BJ (cell line): ENCODE results near the gene DDRGK1. TPM values are rescaled to one million over a fixed set of nuclear protein-coding genes. Genes with fewer than 3 reads are reported as not detected.
"Not testable (repeated sequence)": the region's sequence is repeated elsewhere in the genome, so short reads cannot be mapped to it uniquely, and the experiment has no call there.

ENCODE experiments used
- CTCF ChIA-PET: fragments of 350-600 bp; formaldehyde crosslinking; extraction: SDS; loops from one replicate; lab custom pipeline; 2021; ENCODE audit warnings: antibody characterized with exemption, inconsistent platforms; lab: Yijun Ruan, JAX
- POLR2A ChIA-PET: fragments of 300-600 bp; sonication (Branson Sonifier 250); formaldehyde crosslinking; extraction: SDS; loops from one replicate; lab custom pipeline; 2021; ENCODE audit warnings: antibody characterized with exemption; lab: Charles Lee
- DNase-seq: peaks from one replicate; pipeline ENCODE4 v3.0.0-alpha.2; 2011; ENCODE audit warnings: low read depth
- H3K27me3 ChIP-seq: 2 replicates; pipeline ENCODE4 v1.6.0; 2011; ENCODE audit warnings: low read length; ENCODE audit not compliant: control insufficient read depth, insufficient read depth
- H3K36me3 ChIP-seq: 2 replicates; pipeline ENCODE4 v1.5.1; 2011; ENCODE audit warnings: low read length; ENCODE audit not compliant: control insufficient read depth, insufficient read depth
- H3K4me3 ChIP-seq: 2 replicates; pipeline ENCODE4 v1.5.1; 2011; ENCODE audit warnings: low read depth, mild to moderate bottlenecking, control low read depth, low read length
- CTCF ChIP-seq: IDR thresholded peaks from 2 replicates; pipeline ENCODE4 v1.5.1; 2011; ENCODE audit warnings: low read depth, mild to moderate bottlenecking, control low read depth, inconsistent platforms, low read length, moderate library complexity; ENCODE audit not compliant: insufficient read depth
- polyA plus RNA-seq: library from polyadenylated mRNA; depleted of rRNA; stranded (reverse); fragments of >200 nt; gene quantifications from 2 replicates; pipeline ENCODE4 v1.2.3, GENCODE V29; 2011

The DDRGK1 gene
- polyA plus RNA-seq, 1 experiment = 34.9 TPM

GRCh38 chr20:3161316-3162079, 43.0 kb downstream of the DDRGK1 start:
- no peaks in the 10 kb centered on the region; the same call in 1 of the 2 replicates for H3K36me3 ChIP-seq
- TF ChIP-seq CTCF = no peak
- no peaks in the 10 kb centered on the region for H3K27me3 ChIP-seq
- ChIA-PET POLR2A (no interaction called here), CTCF (interaction anchor here (1.2 kb wide), 1 partner anchor 58 kb away, joined by 3 read pairs; no protein-coding TSS in a partner anchor)
- no peak overlapping the region for H3K4me3 ChIP-seq
- DNase-seq = no peak

GRCh38 chr20:3160418-3160817, 44.1 kb downstream of the DDRGK1 start:
- CTCF ChIA-PET = interaction anchor here (1.0 kb wide), 1 partner anchor 107 kb away, joined by 3 read pairs; no protein-coding TSS in a partner anchor
- POLR2A ChIA-PET = interaction anchor here (0.6 kb wide), 1 partner anchor 15 kb away, joined by 4 read pairs; no protein-coding TSS in a partner anchor

GRCh38 chr20:3158968-3159431, 45.5 kb downstream of the DDRGK1 start:
- no peaks in the 10 kb centered on the region for H3K27me3 ChIP-seq
- ChIA-PET CTCF (interaction anchor here (0.5 kb wide), 1 partner anchor 16 kb away, joined by 3 read pairs; no protein-coding TSS in a partner anchor), POLR2A (no interaction called here)
- H3K36me3 ChIP-seq = no peaks in the 10 kb centered on the region
- peak overlapping the region; percentile 97 for H3K4me3 ChIP-seq
- no peak for DNase-seq
- TF ChIP-seq CTCF = no peak

More at GRCh38 chr20:3160418-3160817, 44.1 kb downstream of the DDRGK1 start:
- no peaks in the 10 kb centered on the region for H3K36me3 ChIP-seq
- H3K4me3 ChIP-seq = no peak overlapping the region; the same call in 1 of the 2 replicates
- no peak for DNase-seq
- no peak for TF ChIP-seq CTCF
- H3K27me3 ChIP-seq = no peaks in the 10 kb centered on the region

GRCh38 chr20:3157817-3158216, 46.7 kb downstream of the DDRGK1 start:
- Histone ChIP-seq H3K27me3 (no peaks in the 10 kb centered on the region), H3K4me3 (no peak overlapping the region; the same call in 1 of the 2 replicates), H3K36me3 (no peaks in the 10 kb centered on the region)
- TF ChIP-seq CTCF = no peak
- ChIA-PET POLR2A (no interaction called here), CTCF (no interaction called here)
- DNase-seq = no peak

- CTCF ChIA-PET = no interaction called here
- no peaks in the 10 kb centered on the region for H3K27me3 ChIP-seq
- DNase-seq = no peak
- POLR2A ChIA-PET = no interaction called here
- H3K4me3 ChIP-seq = no peak overlapping the region
- no peak for TF ChIP-seq CTCF
- H3K36me3 ChIP-seq = no peaks in the 10 kb centered on the region
These were observed 47.5 kb downstream of the DDRGK1 start for GRCh38 chr20:3156811-3157619.

- H3K36me3 ChIP-seq, CTCF ChIA-PET, H3K4me3 ChIP-seq, DNase-seq, H3K27me3 ChIP-seq, POLR2A ChIA-PET: not testable (repeated sequence)
These were observed 52.3 kb downstream of the DDRGK1 start for GRCh38 chr20:3152057-3152644.
